ENCODE data around the gene ZBTB16. TPM values are rescaled to one million over a fixed set of nuclear protein-coding genes. Genes with fewer than 3 reads are reported as not detected.

The ZBTB16 gene
- total and polyA plus RNA-seq, 7 donors, result 9.9 to 197 (median 99.5) TPM

DNA sequence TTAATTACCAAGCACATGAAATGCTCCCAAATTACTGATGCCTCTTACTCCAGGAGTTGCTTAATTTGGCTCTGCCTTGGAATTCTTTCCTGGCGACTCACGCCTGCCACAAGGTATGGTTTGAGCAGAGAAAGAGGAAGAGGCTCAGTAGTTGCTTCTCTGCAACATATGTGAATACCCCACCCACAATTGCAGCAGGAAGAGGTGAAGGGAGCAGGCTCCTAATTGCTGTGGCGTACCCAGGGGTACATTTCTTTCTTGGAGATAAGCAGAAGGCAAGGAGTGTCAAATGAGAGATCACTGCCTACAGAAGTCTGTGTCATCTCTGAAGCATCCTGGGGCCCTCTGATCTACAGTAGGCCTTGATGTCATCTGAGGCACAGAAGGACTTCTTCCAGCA lies 226.1 kb downstream of the ZBTB16 start:
- Histone ChIP-seq H3K27me3 (no peaks in the 10 kb centered on the region), H3K9me3 (no peaks in the 10 kb centered on the region), H3K4me1 (peaks cover 0 to 22% (median 17%) of the 10 kb centered on the region in 4 donors), H3K27ac (no peak overlapping the region), H3K36me3 (no peaks in the 10 kb centered on the region), H3K4me3 (no peak overlapping the region)
- intact Hi-C loops (cut with DNase I), result no loop called here
- 86 to 92% methylated on average over 3 of the region's 3 CpGs for WGBS, 2 donors
- TF ChIP-seq, protein P1, sequence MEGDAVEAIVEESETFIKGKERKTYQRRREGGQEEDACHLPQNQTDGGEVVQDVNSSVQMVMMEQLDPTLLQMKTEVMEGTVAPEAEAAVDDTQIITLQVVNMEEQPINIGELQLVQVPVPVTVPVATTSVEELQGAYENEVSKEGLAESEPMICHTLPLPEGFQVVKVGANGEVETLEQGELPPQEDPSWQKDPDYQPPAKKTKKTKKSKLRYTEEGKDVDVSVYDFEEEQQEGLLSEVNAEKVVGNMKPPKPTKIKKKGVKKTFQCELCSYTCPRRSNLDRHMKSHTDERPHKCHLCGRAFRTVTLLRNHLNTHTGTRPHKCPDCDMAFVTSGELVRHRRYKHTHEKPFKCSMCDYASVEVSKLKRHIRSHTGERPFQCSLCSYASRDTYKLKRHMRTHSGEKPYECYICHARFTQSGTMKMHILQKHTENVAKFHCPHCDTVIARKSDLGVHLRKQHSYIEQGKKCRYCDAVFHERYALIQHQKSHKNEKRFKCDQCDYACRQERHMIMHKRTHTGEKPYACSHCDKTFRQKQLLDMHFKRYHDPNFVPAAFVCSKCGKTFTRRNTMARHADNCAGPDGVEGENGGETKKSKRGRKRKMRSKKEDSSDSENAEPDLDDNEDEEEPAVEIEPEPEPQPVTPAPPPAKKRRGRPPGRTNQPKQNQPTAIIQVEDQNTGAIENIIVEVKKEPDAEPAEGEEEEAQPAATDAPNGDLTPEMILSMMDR (IDR thresholded peaks at IDR 0.05), result no peak
- TF ChIP-seq POLR2AphosphoS5 (IDR thresholded peaks at IDR 0.05), result no peak
- TF ChIP-seq EP300 (IDR thresholded peaks at IDR 0.05), result no peak
- TF ChIP-seq POLR2A (IDR thresholded peaks at IDR 0.05), result no peak
- no peak for DNase-seq

DNA sequence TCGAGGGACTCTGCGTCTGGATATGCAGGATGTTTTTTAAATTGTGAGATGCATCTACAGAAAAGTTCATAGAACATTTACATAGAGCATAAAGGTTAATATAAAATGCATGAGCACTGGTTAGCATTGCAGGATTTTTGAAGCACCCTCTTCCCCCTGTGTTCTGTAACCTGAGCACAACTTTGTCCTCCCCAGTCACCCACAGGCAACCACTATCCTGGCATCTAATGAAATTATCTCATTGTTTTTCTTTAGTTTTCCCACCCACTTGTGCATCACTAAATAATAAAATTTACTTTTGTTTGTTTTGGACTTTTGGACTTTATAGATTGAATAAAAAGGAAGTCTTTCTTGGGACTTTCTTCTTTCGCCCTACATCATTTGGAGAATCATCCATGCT lies 226.7 kb downstream of the ZBTB16 start:
- H3K4me3 ChIP-seq, result no peak overlapping the region
- intact Hi-C loops (cut with DNase I), result no loop called here
- no peaks in the 10 kb centered on the region for H3K36me3 ChIP-seq
- no peaks in the 10 kb centered on the region for H3K9me3 ChIP-seq
- WGBS, 2 donors, result 95 to 96% methylated on average over 3 of the region's 3 CpGs
- DNase-seq, result no peak
- no peaks in the 10 kb centered on the region for H3K27me3 ChIP-seq
- no peak overlapping the region for H3K27ac ChIP-seq
- H3K4me1 ChIP-seq, result peaks cover 0 to 22% (median 17%) of the 10 kb centered on the region in 4 donors
- TF ChIP-seq POLR2AphosphoS5 (IDR thresholded peaks at IDR 0.05), result no peak
- TF ChIP-seq, protein P1 (IDR thresholded peaks at IDR 0.05), result no peak
- TF ChIP-seq EP300 (IDR thresholded peaks at IDR 0.05), result no peak
- TF ChIP-seq POLR2A (IDR thresholded peaks at IDR 0.05), result no peak

DNA sequence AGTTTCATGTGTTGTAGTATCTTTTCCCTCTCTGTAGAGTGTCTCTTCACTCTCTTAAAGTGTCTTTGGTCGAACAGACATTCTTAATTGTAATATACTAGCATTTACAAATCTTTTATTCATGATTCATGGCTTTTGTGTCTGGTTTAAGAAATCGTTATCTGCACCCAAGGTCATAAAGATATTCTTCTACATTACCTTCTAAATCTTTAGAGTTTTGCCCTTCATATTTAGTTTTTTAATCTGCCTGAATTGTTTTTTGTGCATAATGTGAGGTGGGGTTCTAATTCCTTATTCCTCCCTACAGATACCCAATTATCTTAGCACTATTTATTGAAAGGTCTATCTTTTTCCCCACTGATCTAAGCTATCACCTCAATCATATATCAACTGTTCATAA lies 227.6 kb downstream of the ZBTB16 start:
- Histone ChIP-seq H3K36me3 (no peaks in the 10 kb centered on the region), H3K9me3 (no peaks in the 10 kb centered on the region), H3K4me3 (no peak overlapping the region), H3K4me1 (peaks cover 0 to 25% (median 19%) of the 10 kb centered on the region in 4 donors), H3K27me3 (no peaks in the 10 kb centered on the region), H3K27ac (no peak overlapping the region)
- no peak for DNase-seq
- intact Hi-C loops (cut with DNase I), result no loop called here
- WGBS, 2 donors, result 79 to 80% methylated on average over 2 of the region's 2 CpGs
- TF ChIP-seq EP300 (IDR thresholded peaks at IDR 0.05), result no peak

DNA sequence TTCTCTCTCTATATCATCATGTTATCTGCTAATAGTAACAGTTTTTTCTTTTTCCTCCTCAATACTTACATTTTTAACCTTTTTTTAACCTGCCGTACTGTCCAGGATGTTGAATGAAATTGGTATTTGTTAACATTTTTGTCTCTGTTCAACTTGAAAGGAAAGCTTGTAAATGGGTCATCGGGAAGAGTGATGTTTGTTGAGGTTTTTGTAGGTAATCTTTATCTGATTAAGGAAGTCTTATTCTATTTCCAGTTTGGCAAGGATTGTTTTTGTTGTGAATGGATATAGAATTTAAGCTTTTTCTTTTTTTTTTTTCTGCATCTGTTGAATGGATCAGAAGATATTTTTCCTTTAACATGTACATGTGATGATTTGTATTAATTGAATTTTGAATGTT lies 228.6 kb downstream of the ZBTB16 start:
- intact Hi-C loops (cut with DNase I), result no loop called here
- no peak for TF ChIP-seq POLR2AphosphoS5 (IDR thresholded peaks at IDR 0.05)
- TF ChIP-seq POLR2A (IDR thresholded peaks at IDR 0.05), result no peak
- no peaks in the 10 kb centered on the region for H3K27me3 ChIP-seq
- no peaks in the 10 kb centered on the region for H3K36me3 ChIP-seq
- no peak overlapping the region for H3K27ac ChIP-seq
- no peak for DNase-seq
- H3K9me3 ChIP-seq, result no peaks in the 10 kb centered on the region
- 57 to 58% methylated on average over 2 of the region's 2 CpGs for WGBS, 2 donors
- peaks cover 0 to 35% (median 28%) of the 10 kb centered on the region in 4 donors for H3K4me1 ChIP-seq
- no peak overlapping the region for H3K4me3 ChIP-seq

DNA sequence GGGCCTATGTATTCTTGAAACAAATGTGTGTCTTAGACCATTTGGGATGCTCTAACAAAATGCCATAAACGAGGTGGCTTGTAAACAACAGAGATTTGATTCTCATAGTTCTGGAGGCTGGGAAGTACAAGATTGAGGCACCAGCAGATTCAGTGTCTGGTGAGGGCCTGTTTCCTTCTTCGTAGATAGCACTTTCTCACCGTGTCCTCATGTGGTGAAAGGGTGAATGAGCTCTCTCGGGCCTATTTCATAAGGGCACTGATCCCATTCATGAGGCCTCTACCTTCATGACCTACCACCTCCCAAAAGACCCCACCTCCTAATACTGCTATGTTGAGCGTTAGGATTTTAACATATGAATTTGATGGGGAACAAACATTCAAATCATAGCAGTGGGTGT lies 230.3 kb downstream of the ZBTB16 start:
- H3K27me3 ChIP-seq, result no peaks in the 10 kb centered on the region
- 88 to 92% methylated on average over 5 of the region's 5 CpGs for WGBS, 2 donors
- peaks cover 0 to 46% (median 40%) of the 10 kb centered on the region in 4 donors for H3K4me1 ChIP-seq
- H3K4me3 ChIP-seq, result no peak overlapping the region
- H3K27ac ChIP-seq, result no peak overlapping the region
- no peaks in the 10 kb centered on the region for H3K36me3 ChIP-seq
- H3K9me3 ChIP-seq, result no peaks in the 10 kb centered on the region
- intact Hi-C loops (cut with DNase I), result no loop called here
- no peak for DNase-seq
- TF ChIP-seq POLR2A (IDR thresholded peaks at IDR 0.05), result no peak
- TF ChIP-seq, protein P1 (IDR thresholded peaks at IDR 0.05), result no peak
- no peak for TF ChIP-seq EP300 (IDR thresholded peaks at IDR 0.05)
- no peak for TF ChIP-seq POLR2AphosphoS5 (IDR thresholded peaks at IDR 0.05)

Data from sigmoid colon (tissue), 7 donors.